SK-N-MC (cell line): Measurements from ENCODE around the gene ELMO1.

Experiments
- DNase-seq: peaks from one replicate; pipeline ENCODE4 v3.0.0-alpha.2; 2011; ENCODE audit warnings: low read depth, low spot score
- H3K27ac ChIP-seq: fragments of 200-600 bp; sonication (generic); 2 replicates; pipeline ENCODE4 v1.5.1; 2016; ENCODE audit warnings: mixed run types
- H3K36me3 ChIP-seq: fragments of 200-600 bp; sonication (generic); 2 replicates; pipeline ENCODE4 v1.6.1; 2017; ENCODE audit warnings: antibody characterized with exemption, low read length, mixed read lengths; ENCODE audit not compliant: insufficient read depth
- H3K4me3 ChIP-seq: fragments of 200-600 bp; sonication (generic); 2 replicates; pipeline ENCODE4 v1.5.1; 2016
- H3K9ac ChIP-seq: fragments of 200-600 bp; sonication (generic); 2 replicates; pipeline ENCODE4 v1.8.0; 2017; ENCODE audit warnings: mixed run types, mixed read lengths; ENCODE audit not compliant: insufficient read length
- H3K9me3 ChIP-seq: fragments of 200-600 bp; sonication (generic); 2 replicates; pipeline ENCODE4 v1.6.1; 2017; ENCODE audit warnings: low read depth, mild to moderate bottlenecking, antibody characterized with exemption, low read length, moderate library complexity, mixed read lengths
- EZH2 ChIP-seq: fragments of 200-600 bp; sonication (generic); IDR thresholded peaks from one replicate; pipeline ENCODE4 v1.6.1; 2017; ENCODE audit warnings: antibody characterized with exemption
- FOXP2 ChIP-seq: optimal IDR thresholded peaks from 2 replicates; pipeline ENCODE3; 2011; ENCODE audit warnings: mild to moderate bottlenecking, moderate library complexity; ENCODE audit not compliant: insufficient read depth; ENCODE audit errors: extremely low read length, control extremely low read depth
- POLR2AphosphoS5 ChIP-seq: IDR thresholded peaks from 2 replicates; pipeline ENCODE4 v1.6.1; 2012; ENCODE audit warnings: mild to moderate bottlenecking, low read depth, low read length, borderline replicate concordance

Gene ELMO1

GRCh38 chr7:36923185-36923584, 525.5 kb downstream of the ELMO1 start:
- no peaks in the 10 kb centered on the region for H3K36me3 ChIP-seq
- DNase-seq, result no peak
- H3K9ac ChIP-seq, result no peak overlapping the region
- H3K9me3 ChIP-seq, result no peaks in the 10 kb centered on the region
- no peak overlapping the region for H3K4me3 ChIP-seq
- H3K27ac ChIP-seq, result no peak overlapping the region
- no peak for TF ChIP-seq EZH2

GRCh38 chr7:36920433-36920832, 528.2 kb downstream of the ELMO1 start:
- no peak overlapping the region for H3K9ac ChIP-seq
- no peak overlapping the region for H3K4me3 ChIP-seq
- H3K27ac ChIP-seq, result no peak overlapping the region
- no peak for DNase-seq
- no peaks in the 10 kb centered on the region for H3K9me3 ChIP-seq
- no peaks in the 10 kb centered on the region for H3K36me3 ChIP-seq
- TF ChIP-seq EZH2, result no peak
- no peak for TF ChIP-seq FOXP2
- no peak for TF ChIP-seq POLR2AphosphoS5

GRCh38 chr7:36919738-36920137, 528.9 kb downstream of the ELMO1 start:
- DNase-seq, result no peak
- no peaks in the 10 kb centered on the region for H3K9me3 ChIP-seq
- H3K27ac ChIP-seq, result no peak overlapping the region
- H3K36me3 ChIP-seq, result no peaks in the 10 kb centered on the region
- H3K4me3 ChIP-seq, result no peak overlapping the region
- TF ChIP-seq POLR2AphosphoS5 (no peak), FOXP2 (no peak), EZH2 (no peak)
- no peak overlapping the region for H3K9ac ChIP-seq

GRCh38 chr7:36918591-36918990, 530.1 kb downstream of the ELMO1 start:
- DNase-seq, result no peak
- TF ChIP-seq POLR2AphosphoS5, result no peak
- no peak for TF ChIP-seq EZH2
- TF ChIP-seq FOXP2, result no peak
- no peaks in the 10 kb centered on the region for H3K9me3 ChIP-seq
- H3K36me3 ChIP-seq, result no peaks in the 10 kb centered on the region
- H3K4me3 ChIP-seq, result no peak overlapping the region
- H3K27ac ChIP-seq, result no peak overlapping the region
- H3K9ac ChIP-seq, result no peak overlapping the region

GRCh38 chr7:36916619-36917018, 532.0 kb downstream of the ELMO1 start:
- no peak for DNase-seq

GRCh38 chr7:36916116-36916515, 532.5 kb downstream of the ELMO1 start:
- no peak for DNase-seq
- Histone ChIP-seq H3K4me3 (no peak overlapping the region), H3K9me3 (no peaks in the 10 kb centered on the region), H3K27ac (no peak overlapping the region), H3K9ac (no peak overlapping the region), H3K36me3 (no peaks in the 10 kb centered on the region)
- TF ChIP-seq EZH2, result no peak
- TF ChIP-seq FOXP2, result no peak
- TF ChIP-seq POLR2AphosphoS5, result no peak

More at GRCh38 chr7:36916619-36917018, 532.0 kb downstream of the ELMO1 start:
- Histone ChIP-seq H3K9me3 (no peaks in the 10 kb centered on the region), H3K27ac (no peak overlapping the region), H3K9ac (no peak overlapping the region), H3K4me3 (no peak overlapping the region), H3K36me3 (no peaks in the 10 kb centered on the region)
- no peak for TF ChIP-seq EZH2
- TF ChIP-seq POLR2AphosphoS5, result no peak
- no peak for TF ChIP-seq FOXP2

GRCh38 chr7:36911788-36912187, 536.9 kb downstream of the ELMO1 start:
- no peaks in the 10 kb centered on the region for H3K9me3 ChIP-seq
- no peak for DNase-seq
- H3K4me3 ChIP-seq, result no peak overlapping the region
- no peaks in the 10 kb centered on the region for H3K36me3 ChIP-seq
- TF ChIP-seq EZH2 (no peak), POLR2AphosphoS5 (no peak), FOXP2 (no peak)
- no peak overlapping the region for H3K27ac ChIP-seq
- no peak overlapping the region for H3K9ac ChIP-seq

- Histone ChIP-seq H3K27ac (no peak overlapping the region), H3K9me3 (no peaks in the 10 kb centered on the region), H3K9ac (no peak overlapping the region), H3K4me3 (no peak overlapping the region), H3K36me3 (no peaks in the 10 kb centered on the region)
- TF ChIP-seq FOXP2 (no peak), POLR2AphosphoS5 (no peak), EZH2 (no peak)
- DNase-seq, result no peak
Observed at GRCh38 chr7:36910859-36911258, 537.8 kb downstream of the ELMO1 start.

- TF ChIP-seq EZH2 (no peak), POLR2AphosphoS5 (no peak), FOXP2 (no peak)
- DNase-seq, result no peak
- Histone ChIP-seq H3K9me3 (no peaks in the 10 kb centered on the region), H3K36me3 (no peaks in the 10 kb centered on the region), H3K9ac (no peak overlapping the region), H3K4me3 (no peak overlapping the region), H3K27ac (no peak overlapping the region)
Observed at GRCh38 chr7:36910401-36910800, 538.3 kb downstream of the ELMO1 start.
